Transverse colon (tissue), 3 donors: ENCODE results near the gene HJURP.

Source experiments
- POLR2A ChIP-seq: fragments of 450-650 bp; IDR thresholded peaks from one replicate; pipeline ENCODE4 v1.6.1; 2016; ENCODE audit warnings: antibody characterized with exemption, mild to moderate bottlenecking, moderate library complexity
- TF ChIP-seq, protein P1 (sequence below), 5 experiments: fragments of 200-600 bp in 3 of 5; fragments of 450-650 bp in 2 of 5; sonication (generic) in 3 of 5; IDR thresholded peaks; 1 replicate in 2 of 5; 2 replicates in 3 of 5; pipeline ENCODE4 v1.5.1; 2016 to 2017; ENCODE audit warnings: antibody characterized with exemption in 5 of 5, inconsistent platforms in 3 of 5, mild to moderate bottlenecking in 2 of 5, moderate library complexity in 1 of 5

DNA sequence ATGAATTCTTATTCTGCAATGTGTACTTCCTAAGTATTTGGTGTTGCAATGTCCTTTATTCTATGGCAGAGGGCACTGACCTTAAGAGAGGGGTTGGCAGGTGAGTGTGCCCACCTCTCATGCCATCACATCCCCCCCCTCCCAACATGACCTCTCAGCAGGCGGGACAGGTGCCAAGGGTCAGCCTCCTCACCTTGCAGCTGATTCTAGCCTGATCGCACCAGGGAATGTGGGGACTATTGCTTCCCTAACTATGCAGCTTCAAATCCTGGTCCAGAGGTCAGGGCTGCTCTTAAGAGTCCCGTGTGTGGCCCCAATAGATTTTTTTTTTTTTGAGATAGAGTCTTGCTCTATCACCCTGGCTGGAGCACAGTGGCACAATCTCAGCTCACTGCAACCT lies 9.5 kb downstream of the HJURP start:
- TF ChIP-seq, protein P1, sequence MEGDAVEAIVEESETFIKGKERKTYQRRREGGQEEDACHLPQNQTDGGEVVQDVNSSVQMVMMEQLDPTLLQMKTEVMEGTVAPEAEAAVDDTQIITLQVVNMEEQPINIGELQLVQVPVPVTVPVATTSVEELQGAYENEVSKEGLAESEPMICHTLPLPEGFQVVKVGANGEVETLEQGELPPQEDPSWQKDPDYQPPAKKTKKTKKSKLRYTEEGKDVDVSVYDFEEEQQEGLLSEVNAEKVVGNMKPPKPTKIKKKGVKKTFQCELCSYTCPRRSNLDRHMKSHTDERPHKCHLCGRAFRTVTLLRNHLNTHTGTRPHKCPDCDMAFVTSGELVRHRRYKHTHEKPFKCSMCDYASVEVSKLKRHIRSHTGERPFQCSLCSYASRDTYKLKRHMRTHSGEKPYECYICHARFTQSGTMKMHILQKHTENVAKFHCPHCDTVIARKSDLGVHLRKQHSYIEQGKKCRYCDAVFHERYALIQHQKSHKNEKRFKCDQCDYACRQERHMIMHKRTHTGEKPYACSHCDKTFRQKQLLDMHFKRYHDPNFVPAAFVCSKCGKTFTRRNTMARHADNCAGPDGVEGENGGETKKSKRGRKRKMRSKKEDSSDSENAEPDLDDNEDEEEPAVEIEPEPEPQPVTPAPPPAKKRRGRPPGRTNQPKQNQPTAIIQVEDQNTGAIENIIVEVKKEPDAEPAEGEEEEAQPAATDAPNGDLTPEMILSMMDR (IDR thresholded peaks at IDR 0.05) = no peak
- no peak for TF ChIP-seq POLR2A
